ENCODE measurements around the gene DECR2.

DNA sequence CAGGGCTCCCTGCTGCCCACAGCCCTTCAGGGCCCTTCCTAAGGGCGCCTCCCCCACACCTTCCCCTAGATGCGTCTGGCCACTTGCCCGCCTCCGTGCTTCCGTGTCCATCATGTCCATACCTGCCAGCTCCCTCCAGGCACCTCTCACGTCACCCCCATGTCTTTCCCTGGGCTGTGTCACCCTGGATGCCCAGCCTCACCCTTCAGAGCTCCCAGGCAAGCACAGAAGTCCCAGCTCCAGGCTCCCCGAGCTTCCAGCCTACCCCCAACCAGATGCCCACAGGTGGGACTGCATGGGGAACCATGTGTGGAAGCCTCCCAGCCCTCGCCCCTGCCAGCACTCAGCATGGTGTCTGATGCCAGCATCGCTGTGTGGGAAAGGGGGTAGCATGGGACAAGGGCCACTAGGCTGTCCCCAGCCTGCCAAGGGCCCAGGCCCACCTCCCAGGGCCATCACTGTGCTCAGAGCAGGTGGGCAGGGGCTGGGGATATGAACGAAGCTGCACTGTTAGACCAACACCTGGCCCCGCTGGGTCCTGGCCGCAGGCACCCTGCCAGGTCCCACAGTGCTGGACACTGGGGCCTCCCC, 47.3 kb upstream of the DECR2 start:
- TF ChIP-seq ZFP30 (CRISPR knock-in tag; IDR thresholded peaks at IDR 0.05; ENCODE audit: borderline replicate concordance) (no peak), ELF4 (CRISPR knock-in tag; IDR thresholded peaks at IDR 0.05) (no peak), NR2F6 (CRISPR knock-in tag; IDR thresholded peaks at IDR 0.05) (no peak), ZNF589 (CRISPR knock-in tag; IDR thresholded peaks at IDR 0.05; ENCODE audit: low read depth) (no peak), POLR2A (conservative IDR thresholded peaks at IDR 0.05) (no peak), SRSF3 (IDR thresholded peaks at IDR 0.05; ENCODE audit: insufficient read depth, low read length) (no peak), MAFF (IDR thresholded peaks at IDR 0.05; ENCODE audit: low read length) (no peak)
- TF ChIP-seq, protein P1, sequence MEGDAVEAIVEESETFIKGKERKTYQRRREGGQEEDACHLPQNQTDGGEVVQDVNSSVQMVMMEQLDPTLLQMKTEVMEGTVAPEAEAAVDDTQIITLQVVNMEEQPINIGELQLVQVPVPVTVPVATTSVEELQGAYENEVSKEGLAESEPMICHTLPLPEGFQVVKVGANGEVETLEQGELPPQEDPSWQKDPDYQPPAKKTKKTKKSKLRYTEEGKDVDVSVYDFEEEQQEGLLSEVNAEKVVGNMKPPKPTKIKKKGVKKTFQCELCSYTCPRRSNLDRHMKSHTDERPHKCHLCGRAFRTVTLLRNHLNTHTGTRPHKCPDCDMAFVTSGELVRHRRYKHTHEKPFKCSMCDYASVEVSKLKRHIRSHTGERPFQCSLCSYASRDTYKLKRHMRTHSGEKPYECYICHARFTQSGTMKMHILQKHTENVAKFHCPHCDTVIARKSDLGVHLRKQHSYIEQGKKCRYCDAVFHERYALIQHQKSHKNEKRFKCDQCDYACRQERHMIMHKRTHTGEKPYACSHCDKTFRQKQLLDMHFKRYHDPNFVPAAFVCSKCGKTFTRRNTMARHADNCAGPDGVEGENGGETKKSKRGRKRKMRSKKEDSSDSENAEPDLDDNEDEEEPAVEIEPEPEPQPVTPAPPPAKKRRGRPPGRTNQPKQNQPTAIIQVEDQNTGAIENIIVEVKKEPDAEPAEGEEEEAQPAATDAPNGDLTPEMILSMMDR (IDR thresholded peaks at IDR 0.05 in 2 of 3, conservative IDR thresholded peaks at IDR 0.05 in 1 of 3; ENCODE audit: insufficient read depth in 2 of 3, low read depth in 1 of 3, low read length in 3 of 3): no peak
- TF ChIP-seq, protein P2, sequence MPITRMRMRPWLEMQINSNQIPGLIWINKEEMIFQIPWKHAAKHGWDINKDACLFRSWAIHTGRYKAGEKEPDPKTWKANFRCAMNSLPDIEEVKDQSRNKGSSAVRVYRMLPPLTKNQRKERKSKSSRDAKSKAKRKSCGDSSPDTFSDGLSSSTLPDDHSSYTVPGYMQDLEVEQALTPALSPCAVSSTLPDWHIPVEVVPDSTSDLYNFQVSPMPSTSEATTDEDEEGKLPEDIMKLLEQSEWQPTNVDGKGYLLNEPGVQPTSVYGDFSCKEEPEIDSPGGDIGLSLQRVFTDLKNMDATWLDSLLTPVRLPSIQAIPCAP (CRISPR knock-in tag; IDR thresholded peaks at IDR 0.05; ENCODE audit: borderline replicate concordance): no peak
- TF ChIP-seq, protein P3, sequence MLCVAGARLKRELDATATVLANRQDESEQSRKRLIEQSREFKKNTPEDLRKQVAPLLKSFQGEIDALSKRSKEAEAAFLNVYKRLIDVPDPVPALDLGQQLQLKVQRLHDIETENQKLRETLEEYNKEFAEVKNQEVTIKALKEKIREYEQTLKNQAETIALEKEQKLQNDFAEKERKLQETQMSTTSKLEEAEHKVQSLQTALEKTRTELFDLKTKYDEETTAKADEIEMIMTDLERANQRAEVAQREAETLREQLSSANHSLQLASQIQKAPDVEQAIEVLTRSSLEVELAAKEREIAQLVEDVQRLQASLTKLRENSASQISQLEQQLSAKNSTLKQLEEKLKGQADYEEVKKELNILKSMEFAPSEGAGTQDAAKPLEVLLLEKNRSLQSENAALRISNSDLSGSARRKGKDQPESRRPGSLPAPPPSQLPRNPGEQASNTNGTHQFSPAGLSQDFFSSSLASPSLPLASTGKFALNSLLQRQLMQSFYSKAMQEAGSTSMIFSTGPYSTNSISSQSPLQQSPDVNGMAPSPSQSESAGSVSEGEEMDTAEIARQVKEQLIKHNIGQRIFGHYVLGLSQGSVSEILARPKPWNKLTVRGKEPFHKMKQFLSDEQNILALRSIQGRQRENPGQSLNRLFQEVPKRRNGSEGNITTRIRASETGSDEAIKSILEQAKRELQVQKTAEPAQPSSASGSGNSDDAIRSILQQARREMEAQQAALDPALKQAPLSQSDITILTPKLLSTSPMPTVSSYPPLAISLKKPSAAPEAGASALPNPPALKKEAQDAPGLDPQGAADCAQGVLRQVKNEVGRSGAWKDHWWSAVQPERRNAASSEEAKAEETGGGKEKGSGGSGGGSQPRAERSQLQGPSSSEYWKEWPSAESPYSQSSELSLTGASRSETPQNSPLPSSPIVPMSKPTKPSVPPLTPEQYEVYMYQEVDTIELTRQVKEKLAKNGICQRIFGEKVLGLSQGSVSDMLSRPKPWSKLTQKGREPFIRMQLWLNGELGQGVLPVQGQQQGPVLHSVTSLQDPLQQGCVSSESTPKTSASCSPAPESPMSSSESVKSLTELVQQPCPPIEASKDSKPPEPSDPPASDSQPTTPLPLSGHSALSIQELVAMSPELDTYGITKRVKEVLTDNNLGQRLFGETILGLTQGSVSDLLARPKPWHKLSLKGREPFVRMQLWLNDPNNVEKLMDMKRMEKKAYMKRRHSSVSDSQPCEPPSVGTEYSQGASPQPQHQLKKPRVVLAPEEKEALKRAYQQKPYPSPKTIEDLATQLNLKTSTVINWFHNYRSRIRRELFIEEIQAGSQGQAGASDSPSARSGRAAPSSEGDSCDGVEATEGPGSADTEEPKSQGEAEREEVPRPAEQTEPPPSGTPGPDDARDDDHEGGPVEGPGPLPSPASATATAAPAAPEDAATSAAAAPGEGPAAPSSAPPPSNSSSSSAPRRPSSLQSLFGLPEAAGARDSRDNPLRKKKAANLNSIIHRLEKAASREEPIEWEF (CRISPR knock-in tag; IDR thresholded peaks at IDR 0.05): no peak

All from K562 (cell line).